ENCODE results near the gene TOGARAM2. TPM values are rescaled to one million over a fixed set of nuclear protein-coding genes. Genes with fewer than 3 reads are reported as not detected.

TOGARAM2 gene
- polyA plus RNA-seq, 1 experiment: 0.30 TPM

DNA sequence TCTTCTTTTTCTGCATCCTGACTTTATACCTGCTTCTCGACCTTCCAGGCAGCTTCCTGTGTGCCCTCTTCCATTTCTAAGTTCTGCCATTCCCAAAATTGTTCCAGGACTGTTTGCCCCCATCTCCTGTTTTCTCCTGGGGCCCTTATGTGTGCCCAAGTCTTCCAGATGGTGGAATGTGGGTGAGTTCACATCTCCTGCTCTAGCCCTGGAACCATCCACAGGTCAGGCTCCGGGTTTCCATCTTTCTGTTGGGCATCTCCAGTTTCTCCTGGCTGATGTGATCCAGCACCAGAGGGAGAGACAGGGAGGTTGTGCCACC, 25.8 kb downstream of the TOGARAM2 start:
- Histone ChIP-seq H3K9me3 (ENCODE audit: control insufficient read depth, insufficient read depth, low read length) (peaks cover 6% of the 10 kb centered on the region; the same call in 1 of the 2 replicates), H3K27ac (ENCODE audit: low read depth, low read length) (no peak overlapping the region), H3K4me3 (ENCODE audit: low read depth, low read length) (no peak overlapping the region), H3K27me3 (ENCODE audit: control insufficient read depth, insufficient read depth, low read length) (no peaks in the 10 kb centered on the region)
- no peak for DNase-seq (ENCODE audit: low read depth, low spot score)
- POLR2A ChIA-PET: no interaction called here
- CTCF ChIA-PET: no interaction called here
- TF ChIP-seq CTCF (IDR thresholded peaks at IDR 0.05; ENCODE audit: low read depth, low read length): no peak

DNA sequence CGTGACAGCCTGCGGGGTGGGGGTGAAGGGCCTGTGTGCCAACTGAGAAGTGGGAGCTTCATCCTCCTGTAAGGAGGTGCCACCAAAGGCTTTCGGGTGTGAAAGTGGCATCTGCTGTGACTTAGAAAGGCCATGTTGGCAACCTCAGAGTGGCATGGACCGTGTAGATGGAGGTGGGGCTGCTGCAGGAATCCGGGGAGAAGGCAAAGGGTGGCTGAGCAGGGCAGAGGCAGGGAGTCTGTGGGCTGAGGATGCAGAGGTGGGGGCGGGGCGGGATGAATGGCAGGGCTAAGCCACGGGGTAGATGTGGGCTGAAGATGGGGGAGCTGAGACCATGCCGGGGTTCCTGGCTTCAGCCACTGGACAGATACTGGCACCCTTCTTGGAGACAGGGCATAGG, 28.2 kb downstream of the TOGARAM2 start:
- CTCF ChIA-PET: no interaction called here
- Histone ChIP-seq H3K4me3 (ENCODE audit: low read depth, low read length) (no peak overlapping the region), H3K27me3 (ENCODE audit: control insufficient read depth, insufficient read depth, low read length) (no peaks in the 10 kb centered on the region), H3K27ac (ENCODE audit: low read depth, low read length) (no peak overlapping the region), H3K9me3 (ENCODE audit: control insufficient read depth, insufficient read depth, low read length) (0 out of 2 replicates have a peak, but pooled peaks cover 3% of the 10 kb centered on the region)
- no peak for DNase-seq (ENCODE audit: low read depth, low spot score)
- no peak for TF ChIP-seq CTCF (IDR thresholded peaks at IDR 0.05; ENCODE audit: low read depth, low read length)
- POLR2A ChIA-PET: no interaction called here

DNA sequence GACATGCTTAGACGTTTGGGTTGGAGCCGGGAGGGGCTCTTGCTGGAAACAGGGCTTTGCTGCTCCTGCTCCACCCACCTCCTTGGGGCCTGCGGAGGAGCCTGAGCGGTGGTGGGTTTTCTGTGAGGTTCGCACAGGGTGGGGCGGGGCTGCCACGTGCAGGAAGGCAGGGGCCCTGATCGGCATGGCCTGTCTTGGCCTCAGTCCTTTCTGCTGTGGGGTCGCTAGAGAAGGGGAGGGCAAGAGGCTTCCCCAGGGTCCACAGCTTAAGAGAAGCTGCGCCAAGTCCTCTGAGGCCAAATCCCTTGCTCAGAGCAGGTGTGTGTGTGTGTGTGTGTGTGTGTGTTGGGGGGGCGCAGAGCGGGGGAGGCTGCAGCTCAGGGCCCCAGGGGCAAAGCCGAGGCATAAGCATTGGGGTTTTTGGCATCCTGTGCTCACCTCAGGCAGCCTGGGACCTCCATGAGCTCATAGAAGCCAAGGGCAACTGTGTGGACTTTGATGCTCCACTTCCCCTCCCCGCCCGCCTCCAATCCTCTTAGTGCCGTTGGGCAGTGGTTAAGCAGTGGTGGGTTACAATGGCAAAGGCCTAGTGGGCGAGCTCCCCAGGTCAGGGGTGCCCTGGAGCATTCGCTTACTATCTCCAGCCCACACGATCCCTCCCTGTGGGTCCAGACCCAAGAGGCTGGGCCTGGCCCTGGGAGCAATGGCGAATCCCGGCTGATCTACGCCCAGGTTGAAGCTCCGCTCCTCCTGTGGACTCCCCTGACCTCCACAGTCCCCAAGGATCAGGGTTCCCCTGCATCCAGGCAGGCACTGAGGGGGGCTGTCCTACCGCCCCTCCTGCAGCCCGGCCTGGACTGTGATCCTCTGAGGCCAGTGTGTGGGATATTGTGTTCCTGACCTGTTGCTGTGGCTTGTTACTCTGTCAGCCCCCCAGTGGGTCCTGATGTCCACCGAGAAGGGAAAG, 28.9 kb downstream of the TOGARAM2 start:
- H3K9me3 ChIP-seq (ENCODE audit: control insufficient read depth, insufficient read depth, low read length): 0 out of 2 replicates have a peak, but pooled peaks cover 3% of the 10 kb centered on the region
- CTCF ChIA-PET: interaction anchor here (0.6 to 1.1 kb wide), 2 partner anchors 51 to 91 kb away, joined by 4 to 7 read pairs; no protein-coding TSS in a partner anchor
- H3K4me3 ChIP-seq (ENCODE audit: low read depth, low read length): no peak overlapping the region
- no peak for TF ChIP-seq CTCF (IDR thresholded peaks at IDR 0.05; ENCODE audit: low read depth, low read length)
- H3K27ac ChIP-seq (ENCODE audit: low read depth, low read length): no peak overlapping the region
- no peak for DNase-seq (ENCODE audit: low read depth, low spot score)
- POLR2A ChIA-PET: interaction anchor here (1.7 kb wide), 1 partner anchor 29 kb away, joined by 6 read pairs; the partner anchor contains the start of gene TOGARAM2
- H3K27me3 ChIP-seq (ENCODE audit: control insufficient read depth, insufficient read depth, low read length): no peaks in the 10 kb centered on the region

- CTCF ChIA-PET: interaction anchor here (0.6 to 1.1 kb wide), 2 partner anchors 52 to 90 kb away, joined by 4 to 7 read pairs; no protein-coding TSS in a partner anchor
- no peaks in the 10 kb centered on the region for H3K27me3 ChIP-seq (ENCODE audit: control insufficient read depth, insufficient read depth, low read length)
- 0 out of 2 replicates have a peak, but pooled peaks cover 3% of the 10 kb centered on the region for H3K9me3 ChIP-seq (ENCODE audit: control insufficient read depth, insufficient read depth, low read length)
- TF ChIP-seq CTCF (IDR thresholded peaks at IDR 0.05; ENCODE audit: low read depth, low read length): no peak
- no peak overlapping the region for H3K4me3 ChIP-seq (ENCODE audit: low read depth, low read length)
- peak; percentile 38 for DNase-seq (ENCODE audit: low read depth, low spot score)
- POLR2A ChIA-PET: interaction anchor here (1.7 kb wide), 1 partner anchor 30 kb away, joined by 6 read pairs; the partner anchor contains the start of gene TOGARAM2
- H3K27ac ChIP-seq (ENCODE audit: low read depth, low read length): peak overlapping the region; percentile 57
Measured at GRCh38 chr2:29010946-29011345, 29.8 kb downstream of the TOGARAM2 start.
